WTC11 (cell line): ENCODE data around the gene GAL. TPM values are rescaled to one million over a fixed set of nuclear protein-coding genes. Genes with fewer than 3 reads are reported as not detected.

Experiments used
- ATAC-seq: fragments of 200-7000 bp; cut with Tn5 transposase; 2 replicates; pipeline ENCODE4 v1.10.0; 2021; ENCODE audit warnings: mild to moderate bottlenecking, moderate library complexity
- CTCF ChIA-PET: fragments of 300-600 bp; sonication (Branson Sonifier 250); formaldehyde crosslinking; loops from one replicate; lab custom pipeline; 2021; ENCODE audit warnings: antibody characterized with exemption; lab: Charles Lee
- POLR2A ChIA-PET: fragments of 350-600 bp; sonication (Branson Sonifier 250); formaldehyde crosslinking; loops from one replicate; lab custom pipeline; 2021; ENCODE audit warnings: antibody characterized with exemption; lab: Charles Lee
- DNase-seq: peaks from one replicate; pipeline ENCODE4 v3.0.0; 2021; ENCODE audit warnings: low spot score
- H3K27ac Mint-ChIP-seq: 2 replicates; pipeline ENCODE4 v1.8.0; 2021; ENCODE audit warnings: mixed read lengths
- H3K27me3 Mint-ChIP-seq: 2 replicates; pipeline ENCODE4 v1.8.0; 2021; ENCODE audit warnings: low read depth, mild to moderate bottlenecking, moderate library complexity, mixed read lengths
- H3K36me3 Mint-ChIP-seq: 2 replicates; pipeline ENCODE4 v1.8.0; 2021; ENCODE audit warnings: mixed read lengths
- H3K4me1 Mint-ChIP-seq: 2 replicates; pipeline ENCODE4 v1.8.0; 2022; ENCODE audit warnings: mixed read lengths
- H3K4me3 Mint-ChIP-seq: 2 replicates; pipeline ENCODE4 v1.8.0; 2021; ENCODE audit warnings: mild to moderate bottlenecking, moderate library complexity, mixed read lengths
- H3K9me3 Mint-ChIP-seq: 2 replicates; pipeline ENCODE4 v1.8.0; 2021; ENCODE audit warnings: mixed read lengths
- AFF4 ChIP-seq: sonication (generic); formaldehyde crosslinking; IDR thresholded peaks from 2 replicates; pipeline ENCODE4 v1.8.1; 2023; ENCODE audit warnings: mild to moderate bottlenecking, missing genetic modification reagents, borderline replicate concordance
- FOXK1 ChIP-seq: sonication (generic); formaldehyde crosslinking; IDR thresholded peaks from 2 replicates; pipeline ENCODE4 v1.8.0; 2022; ENCODE audit warnings: mild to moderate bottlenecking, moderate library complexity, missing genetic modification reagents
- FOXP1 ChIP-seq: sonication (generic); formaldehyde crosslinking; IDR thresholded peaks from 2 replicates; pipeline ENCODE4 v1.8.0; 2022; ENCODE audit warnings: missing genetic modification reagents, mild to moderate bottlenecking, moderate library complexity, borderline replicate concordance
- GABPB1 ChIP-seq: sonication (generic); formaldehyde crosslinking; IDR thresholded peaks from 2 replicates; pipeline ENCODE4 v1.8.1; 2023; ENCODE audit warnings: mild to moderate bottlenecking, missing genetic modification reagents
- HMGA2 ChIP-seq: fragments of 250-450 bp; sonication (Bioruptor Pico); IDR thresholded peaks from 2 replicates; pipeline ENCODE4 v1.4.0; 2021; ENCODE audit warnings: mild to moderate bottlenecking, moderate library complexity
- JUN ChIP-seq: sonication (generic); formaldehyde crosslinking; IDR thresholded peaks from 2 replicates; pipeline ENCODE4 v1.8.0; 2023; ENCODE audit warnings: mild to moderate bottlenecking, missing genetic modification reagents
- KAT7 ChIP-seq: sonication (generic); formaldehyde crosslinking; IDR thresholded peaks from 2 replicates; pipeline ENCODE4 v1.8.1; 2023; ENCODE audit warnings: missing genetic modification reagents, mild to moderate bottlenecking, borderline replicate concordance
- NFATC4 ChIP-seq: fragments of 250-450 bp; sonication (Bioruptor Pico); IDR thresholded peaks from 2 replicates; pipeline ENCODE4 v1.9.0; 2021; ENCODE audit warnings: mild to moderate bottlenecking
- NFYB ChIP-seq: sonication (generic); formaldehyde crosslinking; conservative IDR thresholded peaks from 2 replicates; pipeline ENCODE4 v1.8.0; 2022; ENCODE audit warnings: low read depth, missing genetic modification reagents
- NR2C2 ChIP-seq: sonication (generic); formaldehyde crosslinking; IDR thresholded peaks from 2 replicates; pipeline ENCODE4 v1.8.0; 2022; ENCODE audit warnings: mild to moderate bottlenecking, missing genetic modification reagents
- PREB ChIP-seq: sonication (generic); formaldehyde crosslinking; IDR thresholded peaks from 2 replicates; pipeline ENCODE4 v1.8.1; 2022; ENCODE audit warnings: mild to moderate bottlenecking, missing genetic modification reagents, moderate library complexity, borderline replicate concordance
- SMAD3 ChIP-seq: sonication (generic); formaldehyde crosslinking; IDR thresholded peaks from 2 replicates; pipeline ENCODE4 v1.8.0; 2022; ENCODE audit warnings: missing genetic modification reagents, mild to moderate bottlenecking, borderline replicate concordance
- TEAD1 ChIP-seq: sonication (generic); formaldehyde crosslinking; IDR thresholded peaks from 2 replicates; pipeline ENCODE4 v1.8.0; 2022; ENCODE audit warnings: mild to moderate bottlenecking, missing genetic modification reagents
- ZNF138 ChIP-seq: sonication (generic); formaldehyde crosslinking; conservative IDR thresholded peaks from 2 replicates; pipeline ENCODE4 v1.8.1; 2022; ENCODE audit warnings: mild to moderate bottlenecking, moderate library complexity, missing genetic modification reagents
- ZNF396 ChIP-seq: fragments of 250-450 bp; sonication (Bioruptor Pico); IDR thresholded peaks from 2 replicates; pipeline ENCODE4 v1.8.0; 2021; ENCODE audit warnings: mild to moderate bottlenecking, moderate library complexity, borderline replicate concordance
- ZNF425 ChIP-seq: fragments of 250-450 bp; sonication (Bioruptor Pico); conservative IDR thresholded peaks from 2 replicates; pipeline ENCODE4 v1.9.0; 2021; ENCODE audit warnings: mild to moderate bottlenecking
- total RNA-seq: library from RNA; stranded (reverse); gene quantifications from 3 replicates; pipeline ENCODE4 v1.2.3, GENCODE V29; 2021
- TF ChIP-seq, protein P1 (sequence below): sonication (generic); formaldehyde crosslinking; IDR thresholded peaks from 2 replicates; pipeline ENCODE4 v1.8.0; 2023; ENCODE audit warnings: mild to moderate bottlenecking, missing genetic modification reagents
- TF ChIP-seq, protein P2 (sequence below): sonication (generic); formaldehyde crosslinking; IDR thresholded peaks from 2 replicates; pipeline ENCODE4 v1.8.1; 2022; ENCODE audit warnings: low read depth, missing genetic modification reagents, borderline replicate concordance
- TF ChIP-seq, protein P3 (sequence below): sonication (generic); formaldehyde crosslinking; IDR thresholded peaks from 2 replicates; pipeline ENCODE4 v1.8.1; 2023; ENCODE audit warnings: mild to moderate bottlenecking, missing genetic modification reagents, moderate library complexity
- TF ChIP-seq, protein P4 (sequence below): sonication (generic); formaldehyde crosslinking; IDR thresholded peaks from 2 replicates; pipeline ENCODE4 v1.8.1; 2023; ENCODE audit warnings: mild to moderate bottlenecking, missing genetic modification reagents

Gene GAL
- total RNA-seq, 1 experiment from 2014 or later: 102 TPM

- TF ChIP-seq, protein P1, sequence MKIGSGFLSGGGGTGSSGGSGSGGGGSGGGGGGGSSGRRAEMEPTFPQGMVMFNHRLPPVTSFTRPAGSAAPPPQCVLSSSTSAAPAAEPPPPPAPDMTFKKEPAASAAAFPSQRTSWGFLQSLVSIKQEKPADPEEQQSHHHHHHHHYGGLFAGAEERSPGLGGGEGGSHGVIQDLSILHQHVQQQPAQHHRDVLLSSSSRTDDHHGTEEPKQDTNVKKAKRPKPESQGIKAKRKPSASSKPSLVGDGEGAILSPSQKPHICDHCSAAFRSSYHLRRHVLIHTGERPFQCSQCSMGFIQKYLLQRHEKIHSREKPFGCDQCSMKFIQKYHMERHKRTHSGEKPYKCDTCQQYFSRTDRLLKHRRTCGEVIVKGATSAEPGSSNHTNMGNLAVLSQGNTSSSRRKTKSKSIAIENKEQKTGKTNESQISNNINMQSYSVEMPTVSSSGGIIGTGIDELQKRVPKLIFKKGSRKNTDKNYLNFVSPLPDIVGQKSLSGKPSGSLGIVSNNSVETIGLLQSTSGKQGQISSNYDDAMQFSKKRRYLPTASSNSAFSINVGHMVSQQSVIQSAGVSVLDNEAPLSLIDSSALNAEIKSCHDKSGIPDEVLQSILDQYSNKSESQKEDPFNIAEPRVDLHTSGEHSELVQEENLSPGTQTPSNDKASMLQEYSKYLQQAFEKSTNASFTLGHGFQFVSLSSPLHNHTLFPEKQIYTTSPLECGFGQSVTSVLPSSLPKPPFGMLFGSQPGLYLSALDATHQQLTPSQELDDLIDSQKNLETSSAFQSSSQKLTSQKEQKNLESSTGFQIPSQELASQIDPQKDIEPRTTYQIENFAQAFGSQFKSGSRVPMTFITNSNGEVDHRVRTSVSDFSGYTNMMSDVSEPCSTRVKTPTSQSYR (CRISPR knock-in tag): no peak
- TF ChIP-seq FOXK1 (CRISPR knock-in tag): no peak
- TF ChIP-seq PREB (CRISPR knock-in tag): no peak
- no peak for TF ChIP-seq HMGA2 (CRISPR knock-in tag)
- no peak for TF ChIP-seq TEAD1 (CRISPR knock-in tag)
- TF ChIP-seq NFATC4 (CRISPR knock-in tag): no peak
- no peak for TF ChIP-seq ZNF138
- TF ChIP-seq NR2C2 (CRISPR knock-in tag): no peak
- TF ChIP-seq, protein P2, sequence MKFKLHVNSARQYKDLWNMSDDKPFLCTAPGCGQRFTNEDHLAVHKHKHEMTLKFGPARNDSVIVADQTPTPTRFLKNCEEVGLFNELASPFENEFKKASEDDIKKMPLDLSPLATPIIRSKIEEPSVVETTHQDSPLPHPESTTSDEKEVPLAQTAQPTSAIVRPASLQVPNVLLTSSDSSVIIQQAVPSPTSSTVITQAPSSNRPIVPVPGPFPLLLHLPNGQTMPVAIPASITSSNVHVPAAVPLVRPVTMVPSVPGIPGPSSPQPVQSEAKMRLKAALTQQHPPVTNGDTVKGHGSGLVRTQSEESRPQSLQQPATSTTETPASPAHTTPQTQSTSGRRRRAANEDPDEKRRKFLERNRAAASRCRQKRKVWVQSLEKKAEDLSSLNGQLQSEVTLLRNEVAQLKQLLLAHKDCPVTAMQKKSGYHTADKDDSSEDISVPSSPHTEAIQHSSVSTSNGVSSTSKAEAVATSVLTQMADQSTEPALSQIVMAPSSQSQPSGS (CRISPR knock-in tag): no peak
- TF ChIP-seq, protein P3, sequence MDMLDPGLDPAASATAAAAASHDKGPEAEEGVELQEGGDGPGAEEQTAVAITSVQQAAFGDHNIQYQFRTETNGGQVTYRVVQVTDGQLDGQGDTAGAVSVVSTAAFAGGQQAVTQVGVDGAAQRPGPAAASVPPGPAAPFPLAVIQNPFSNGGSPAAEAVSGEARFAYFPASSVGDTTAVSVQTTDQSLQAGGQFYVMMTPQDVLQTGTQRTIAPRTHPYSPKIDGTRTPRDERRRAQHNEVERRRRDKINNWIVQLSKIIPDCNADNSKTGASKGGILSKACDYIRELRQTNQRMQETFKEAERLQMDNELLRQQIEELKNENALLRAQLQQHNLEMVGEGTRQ (CRISPR knock-in tag): no peak
- TF ChIP-seq ZNF396: no peak
Observed at GRCh38 chr11:68674461-68674860, 9.9 kb upstream of the GAL start (continued).

DNA sequence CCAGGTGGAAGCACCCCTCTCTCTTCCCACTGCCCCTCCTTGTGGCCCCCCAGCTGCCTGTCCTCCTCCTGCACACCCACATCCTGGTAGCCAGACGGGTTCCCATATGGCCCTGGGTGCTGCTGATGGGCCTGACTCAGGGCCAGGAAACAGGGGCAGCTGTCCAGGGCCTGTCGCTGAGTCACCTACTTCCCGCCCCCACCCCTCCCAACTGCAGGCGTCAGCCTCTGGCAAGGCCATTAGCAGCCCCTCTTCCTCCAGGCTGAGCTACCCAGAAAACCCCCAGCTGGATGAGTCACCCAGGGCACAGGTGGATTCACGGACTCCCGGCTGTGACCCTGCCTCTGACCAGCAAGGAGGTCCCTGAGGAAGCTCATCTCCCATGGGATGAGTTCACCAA lies 6.9 kb upstream of the GAL start:
- Mint-ChIP-seq H3K4me3 (no peak overlapping the region), H3K4me1 (peaks cover 18% of the 10 kb centered on the region), H3K27me3 (peaks cover 4% of the 10 kb centered on the region), H3K36me3 (no peaks in the 10 kb centered on the region), H3K9me3 (peaks cover 4% of the 10 kb centered on the region; the same call in 1 of the 2 replicates), H3K27ac (no peak overlapping the region)
- ChIA-PET POLR2A (interaction anchor here (0.6 kb wide), 1 partner anchor 100 kb away, joined by 3 read pairs; no protein-coding TSS in a partner anchor), CTCF (interaction anchor here (0.6 to 2.0 kb wide), 11 partner anchors 9 to 222 kb away, joined by 3 to 7 read pairs (median 3); no protein-coding TSS in a partner anchor)
- peak; percentile 76 for ATAC-seq
- no peak for DNase-seq
- TF ChIP-seq ZNF138: no peak
- no peak for TF ChIP-seq SMAD3 (CRISPR knock-in tag)
- TF ChIP-seq FOXP1 (CRISPR knock-in tag): no peak
- TF ChIP-seq, protein P4, sequence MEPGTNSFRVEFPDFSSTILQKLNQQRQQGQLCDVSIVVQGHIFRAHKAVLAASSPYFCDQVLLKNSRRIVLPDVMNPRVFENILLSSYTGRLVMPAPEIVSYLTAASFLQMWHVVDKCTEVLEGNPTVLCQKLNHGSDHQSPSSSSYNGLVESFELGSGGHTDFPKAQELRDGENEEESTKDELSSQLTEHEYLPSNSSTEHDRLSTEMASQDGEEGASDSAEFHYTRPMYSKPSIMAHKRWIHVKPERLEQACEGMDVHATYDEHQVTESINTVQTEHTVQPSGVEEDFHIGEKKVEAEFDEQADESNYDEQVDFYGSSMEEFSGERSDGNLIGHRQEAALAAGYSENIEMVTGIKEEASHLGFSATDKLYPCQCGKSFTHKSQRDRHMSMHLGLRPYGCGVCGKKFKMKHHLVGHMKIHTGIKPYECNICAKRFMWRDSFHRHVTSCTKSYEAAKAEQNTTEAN (CRISPR knock-in tag): no peak
- no peak for TF ChIP-seq GABPB1 (CRISPR knock-in tag)
- no peak for TF ChIP-seq ZNF425 (CRISPR knock-in tag)
- TF ChIP-seq JUN: no peak
- no peak for TF ChIP-seq KAT7 (CRISPR knock-in tag)
- TF ChIP-seq HMGA2 (CRISPR knock-in tag): no peak
- TF ChIP-seq AFF4 (CRISPR knock-in tag): no peak
- TF ChIP-seq, protein P3 (CRISPR knock-in tag): no peak
- no peak for TF ChIP-seq NFYB
